Stomach (tissue), 9 donors: ENCODE results near the gene CYB5R3. TPM values are rescaled to one million over a fixed set of nuclear protein-coding genes. Genes with fewer than 3 reads are reported as not detected.
A peak's percentile ranks its signal among the peaks of the same experiment; 100 is the strongest.

ENCODE experiments used
- DNase-seq, 2 donors: peaks; one replicate each; pipeline versions ENCODE4 v3.0.0 to v3.0.0-alpha.2; 2013 to 2019
- H3K27ac ChIP-seq, 5 donors: fragments of 200-600 bp in 4 of 5; sonication (generic) in 4 of 5; one replicate each; pipeline ENCODE4 v1.5.1; 2013 to 2019; ENCODE audit warnings: mild to moderate bottlenecking in 1 of 5, moderate library complexity in 1 of 5
- H3K27me3 ChIP-seq, 3 donors: fragments of 200-600 bp; sonication (generic); one replicate each; pipeline ENCODE4 v1.5.1; 2017 to 2019; ENCODE audit warnings: mixed run types in 1 of 3
- H3K36me3 ChIP-seq, 4 donors: fragments of 200-600 bp; sonication (generic); 1 replicate in 3 of 4; 2 replicates in 1 of 4; pipeline ENCODE4 v1.5.1; 2016 to 2019
- H3K4me1 ChIP-seq, 4 donors: fragments of 200-600 bp; sonication (generic); one replicate each; pipeline ENCODE4 v1.5.1; 2016 to 2019
- H3K4me3 ChIP-seq, 4 donors: fragments of 200-600 bp; sonication (generic) in 3 of 4; one replicate each; pipeline ENCODE4 v1.5.1; 2016 to 2019; ENCODE audit warnings: mild to moderate bottlenecking in 1 of 4
- H3K9me3 ChIP-seq, 4 donors: fragments of 200-600 bp; sonication (generic); one replicate each; pipeline ENCODE4 v1.5.1; 2016 to 2019
- CTCF ChIP-seq, 7 experiments: fragments of 450-650 bp in 4 of 7; fragments of 200-600 bp in 3 of 7; sonication (generic) in 3 of 7; IDR thresholded peaks; one replicate each; pipeline ENCODE4 v1.5.1; 2016 to 2019; ENCODE audit warnings: antibody characterized with exemption in 7 of 7, control low read depth in 2 of 7, mild to moderate bottlenecking in 1 of 7
- EP300 ChIP-seq: sonication (generic); formaldehyde crosslinking; IDR thresholded peaks from one replicate; pipeline ENCODE4 v1.6.1; 2017; ENCODE audit warnings: antibody characterized with exemption
- POLR2A ChIP-seq, 4 donors: fragments of 450-650 bp; IDR thresholded peaks; one replicate each; pipeline ENCODE4 v1.6.1; 2016; ENCODE audit warnings: antibody characterized with exemption in 4 of 4, control low read depth in 2 of 4, mild to moderate bottlenecking in 1 of 4, moderate library complexity in 1 of 4
- POLR2AphosphoS5 ChIP-seq, 3 donors: sonication (generic); formaldehyde crosslinking; IDR thresholded peaks; one replicate each; pipeline ENCODE4 v1.6.1; 2016; ENCODE audit warnings: antibody characterized with exemption in 3 of 3
- WGBS, 5 donors: extraction: QIAGEN DNeasy Blood & Tissue Kit in 3 of 5; methylation state at CpG; one replicate each; pipeline versions ENCODE4 v1.1.5 to v1.1.7; 2013 to 2018; 5-methylcytosine and 5-hydroxymethylcytosine counted together
- intact Hi-C: fragments of 100-400 bp; cut with DNase I; formaldehyde crosslinking; loops from one replicate; pipeline ENCODE4 v1.15.1; 2023; ENCODE audit warnings: low total_unique reads
- polyA plus RNA-seq, 3 donors: library from polyadenylated mRNA; stranded (reverse); fragments of 200-250 nt; gene quantifications; one replicate each; pipeline ENCODE4 v1.2.3, GENCODE V29; 2013
- total RNA-seq, 5 donors: library from RNA; depleted of rRNA; stranded (reverse); fragments of >200 nt; gene quantifications; one replicate each; pipeline versions ENCODE4 v1.1.0 to v1.2.3, GENCODE V29; 2014 to 2016
- donor health status: healthy with polysubstance abuse.
- donor health status: Bipolar disorder and iron deficiency.
- donor health status: healthy.

The CYB5R3 gene
- total and polyA plus RNA-seq, 8 donors: 33.6 to 156 (median 82.1) TPM

- Histone ChIP-seq H3K36me3 (peaks cover 62 to 96% (median 94%) of the 10 kb centered on the region in 4 donors), H3K9me3 (no peaks in the 10 kb centered on the region), H3K27ac (no peak overlapping the region), H3K4me1 (peaks cover 18 to 36% (median 34%) of the 10 kb centered on the region in 4 donors), H3K27me3 (no peaks in the 10 kb centered on the region), H3K4me3 (no peak overlapping the region)
- no peak for DNase-seq
- intact Hi-C loops: no loop called here
- TF ChIP-seq CTCF (IDR thresholded peaks at IDR 0.05) (no peak), POLR2AphosphoS5 (IDR thresholded peaks at IDR 0.05) (no peak), POLR2A (IDR thresholded peaks at IDR 0.05) (no peak), EP300 (no peak)
- WGBS, 5 donors: 92 to 97% (median 95%) methylated on average over 7 of the region's 7 CpGs
Measured at GRCh38 chr22:42626431-42626830, 22.8 kb downstream of the CYB5R3 start.

- Histone ChIP-seq H3K9me3 (no peaks in the 10 kb centered on the region), H3K27me3 (no peaks in the 10 kb centered on the region), H3K4me1 (peaks cover 21 to 46% (median 41%) of the 10 kb centered on the region in 4 donors), H3K4me3 (no peak overlapping the region), H3K36me3 (peaks cover 52 to 89% (median 85%) of the 10 kb centered on the region in 4 donors), H3K27ac (no peak overlapping the region)
- TF ChIP-seq CTCF (IDR thresholded peaks at IDR 0.05): no peak
- TF ChIP-seq POLR2AphosphoS5 (IDR thresholded peaks at IDR 0.05): no peak
- TF ChIP-seq EP300: no peak
- no peak for TF ChIP-seq POLR2A (IDR thresholded peaks at IDR 0.05)
- 75 to 90% (median 86%) methylated on average over 15 of the region's 15 CpGs for WGBS, 5 donors
- intact Hi-C loops: no loop called here
- no peak for DNase-seq
Measured at GRCh38 chr22:42625416-42625815, 23.8 kb downstream of the CYB5R3 start.

- intact Hi-C loops: no loop called here
- WGBS, 5 donors: 59 to 87% (median 63%) methylated on average over 5 to 12 of the region's 12 CpGs
- Histone ChIP-seq H3K4me1 (peaks cover 21 to 47% (median 41%) of the 10 kb centered on the region in 4 donors), H3K36me3 (peaks cover 46 to 89% (median 83%) of the 10 kb centered on the region in 4 donors), H3K27ac (peak overlapping the region; percentile 1 to 75 (median 66)), H3K4me3 (no peak overlapping the region), H3K9me3 (no peaks in the 10 kb centered on the region), H3K27me3 (no peaks in the 10 kb centered on the region)
- no peak for TF ChIP-seq EP300
- TF ChIP-seq POLR2A (IDR thresholded peaks at IDR 0.05): no peak
- no peak for TF ChIP-seq CTCF (IDR thresholded peaks at IDR 0.05)
- TF ChIP-seq POLR2AphosphoS5 (IDR thresholded peaks at IDR 0.05): no peak
- no peak for DNase-seq
Measured at GRCh38 chr22:42624551-42625106, 24.6 kb downstream of the CYB5R3 start.

- H3K27ac ChIP-seq: peak overlapping the region; percentile 44 to 75 (median 66)
- WGBS, 5 donors: 54 to 73% (median 67%) methylated on average over 29 of the region's 29 CpGs
Measured at GRCh38 chr22:42623756-42624441, 25.3 kb downstream of the CYB5R3 start.

More at GRCh38 chr22:42623756-42624441, 25.3 kb downstream of the CYB5R3 start:
- intact Hi-C loops: no loop called here
- Histone ChIP-seq H3K9me3 (no peaks in the 10 kb centered on the region), H3K36me3 (peaks cover 47 to 89% (median 83%) of the 10 kb centered on the region in 4 donors), H3K4me1 (peaks cover 21 to 47% (median 41%) of the 10 kb centered on the region in 4 donors), H3K27me3 (no peaks in the 10 kb centered on the region), H3K4me3 (no peak overlapping the region)
- peak in 1 of 2 donors; percentile 36 for DNase-seq
- TF ChIP-seq POLR2A (IDR thresholded peaks at IDR 0.05) (no peak), POLR2AphosphoS5 (IDR thresholded peaks at IDR 0.05) (no peak), EP300 (no peak), CTCF (IDR thresholded peaks at IDR 0.05) (no peak)
